SU-DHL-6 (cell line): ENCODE measurements around the gene LETM1.

Source experiments
- EZH2phosphoT487 ChIP-seq: fragments of 200-600 bp; sonication (generic), shearing (Covaris generic); conservative IDR thresholded peaks from 2 replicates; pipeline ENCODE4 v1.6.1; 2018; ENCODE audit warnings: mild to moderate bottlenecking, antibody characterized with exemption, low read length, moderate library complexity, mixed read lengths
- TF ChIP-seq, protein P1 (sequence below): fragments of 200-600 bp; sonication (generic); IDR thresholded peaks from one replicate; pipeline ENCODE4 v1.5.1; 2017; ENCODE audit warnings: antibody characterized with exemption, mild to moderate bottlenecking, low read length, moderate library complexity; ENCODE audit not compliant: insufficient read depth, poor library complexity, severe bottlenecking

DNA sequence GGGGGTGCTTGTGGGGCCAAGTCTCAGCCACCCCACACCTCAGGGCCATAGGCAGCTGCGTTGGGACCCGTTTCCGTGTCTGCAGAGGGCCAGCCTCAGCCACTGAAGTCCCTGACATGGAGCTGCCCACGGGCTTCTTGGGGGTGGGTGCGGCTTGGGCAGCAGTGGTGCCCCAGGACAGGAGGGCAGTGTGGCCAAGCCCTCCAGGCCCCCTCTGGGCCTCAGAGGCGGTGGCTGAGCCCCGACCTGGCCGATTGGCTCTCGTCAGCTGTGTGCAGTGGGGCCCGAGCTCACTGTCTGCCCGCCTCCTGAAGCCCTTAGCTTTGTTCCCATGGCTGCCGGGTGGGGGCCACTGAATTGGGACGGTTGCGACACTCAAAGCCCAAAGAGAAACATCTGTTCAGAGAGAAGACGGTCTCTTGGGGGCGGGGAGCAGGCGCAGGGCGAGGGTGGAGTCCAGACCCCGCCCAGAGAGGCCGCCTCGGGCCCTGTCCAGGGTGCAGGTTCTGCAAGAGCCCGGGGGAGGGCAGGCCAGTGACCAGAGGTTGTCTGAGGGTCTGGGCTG lies 53.7 kb downstream of the LETM1 start:
- TF ChIP-seq, protein P1, sequence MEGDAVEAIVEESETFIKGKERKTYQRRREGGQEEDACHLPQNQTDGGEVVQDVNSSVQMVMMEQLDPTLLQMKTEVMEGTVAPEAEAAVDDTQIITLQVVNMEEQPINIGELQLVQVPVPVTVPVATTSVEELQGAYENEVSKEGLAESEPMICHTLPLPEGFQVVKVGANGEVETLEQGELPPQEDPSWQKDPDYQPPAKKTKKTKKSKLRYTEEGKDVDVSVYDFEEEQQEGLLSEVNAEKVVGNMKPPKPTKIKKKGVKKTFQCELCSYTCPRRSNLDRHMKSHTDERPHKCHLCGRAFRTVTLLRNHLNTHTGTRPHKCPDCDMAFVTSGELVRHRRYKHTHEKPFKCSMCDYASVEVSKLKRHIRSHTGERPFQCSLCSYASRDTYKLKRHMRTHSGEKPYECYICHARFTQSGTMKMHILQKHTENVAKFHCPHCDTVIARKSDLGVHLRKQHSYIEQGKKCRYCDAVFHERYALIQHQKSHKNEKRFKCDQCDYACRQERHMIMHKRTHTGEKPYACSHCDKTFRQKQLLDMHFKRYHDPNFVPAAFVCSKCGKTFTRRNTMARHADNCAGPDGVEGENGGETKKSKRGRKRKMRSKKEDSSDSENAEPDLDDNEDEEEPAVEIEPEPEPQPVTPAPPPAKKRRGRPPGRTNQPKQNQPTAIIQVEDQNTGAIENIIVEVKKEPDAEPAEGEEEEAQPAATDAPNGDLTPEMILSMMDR: no peak
- no peak for TF ChIP-seq EZH2phosphoT487
